ENCODE data around the gene LSM3.

DNA sequence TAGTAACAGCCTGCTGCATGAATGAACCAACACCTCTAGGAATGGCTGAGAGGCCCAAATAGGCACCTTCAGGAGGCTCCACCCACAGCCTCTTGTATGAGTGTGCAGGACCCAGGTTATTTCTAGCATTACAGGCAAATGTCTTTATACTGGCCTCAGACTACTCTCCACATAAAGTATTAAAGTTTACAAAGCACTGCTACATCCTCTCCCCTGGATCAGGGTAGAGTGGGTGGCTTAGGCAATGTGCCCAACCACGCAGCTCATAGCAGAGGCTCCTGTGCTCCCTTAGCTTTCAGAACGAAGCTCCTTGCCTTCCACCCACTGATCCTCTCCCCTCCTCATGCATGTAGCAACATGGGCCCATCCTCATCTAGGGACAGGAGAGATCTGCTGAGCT is 37.5 kb upstream of the LSM3 start:
- TF ChIP-seq POLR2A (IDR thresholded peaks at IDR 0.05) (no peak), CTCF (IDR thresholded peaks at IDR 0.05) (no peak)

All from gastroesophageal sphincter (tissue), 3 donors.